GM12878 (cell line): Measurements from ENCODE around the gene ANKRD17. TPM values are rescaled to one million over a fixed set of nuclear protein-coding genes. Genes with fewer than 3 reads are reported as not detected.

Source experiments
- BCLAF1 ChIP-seq: fragments of 450-650 bp; IDR thresholded peaks from 2 replicates; pipeline ENCODE4 v1.6.1; 2017; ENCODE audit warnings: antibody characterized with exemption, mild to moderate bottlenecking, moderate library complexity
- ESRRA ChIP-seq: IDR thresholded peaks from 2 replicates; pipeline ENCODE4 v1.6.1; 2012; ENCODE audit warnings: mild to moderate bottlenecking, low read length, improper control_type of control experiment
- ETV6 ChIP-seq, 2 experiments: fragments of 450-650 bp in 1 of 2; IDR thresholded peaks in 1 of 2; conservative IDR thresholded peaks in 1 of 2; 2 replicates each; pipeline ENCODE4 v1.6.1; 2014; ENCODE audit warnings: antibody characterized with exemption in 1 of 2, borderline replicate concordance in 1 of 2, low read depth in 1 of 2, mild to moderate bottlenecking in 1 of 2, moderate library complexity in 1 of 2
- IKZF1 ChIP-seq: fragments of 450-650 bp; conservative IDR thresholded peaks from 2 replicates; pipeline ENCODE4 v1.6.1; 2017; ENCODE audit warnings: antibody characterized with exemption, mild to moderate bottlenecking
- IRF4 ChIP-seq: IDR thresholded peaks from 2 replicates; pipeline ENCODE4 v1.6.1; 2011; ENCODE audit warnings: low read depth, low read length
- JUND ChIP-seq: IDR thresholded peaks from 2 replicates; pipeline ENCODE4 v1.6.1; 2012; ENCODE audit warnings: low read depth, mild to moderate bottlenecking, low read length, improper control_type of control experiment, moderate library complexity
- NR2C2 ChIP-seq: IDR thresholded peaks from 2 replicates; pipeline ENCODE4 v1.6.1; 2011; ENCODE audit warnings: borderline replicate concordance, low read depth; ENCODE audit not compliant: control insufficient read depth, insufficient read length
- REST ChIP-seq: IDR thresholded peaks from 2 replicates; pipeline ENCODE4 v1.6.1; 2012; ENCODE audit warnings: mild to moderate bottlenecking, low read depth, low read length
- ZBTB11 ChIP-seq: fragments of 450-650 bp; formaldehyde crosslinking; IDR thresholded peaks from 2 replicates; pipeline ENCODE4 v1.5.0; 2022; ENCODE audit warnings: mild to moderate bottlenecking, missing genetic modification characterization
- ZBTB40 ChIP-seq: fragments of 450-650 bp; IDR thresholded peaks from 2 replicates; pipeline ENCODE4 v1.6.1; 2016; ENCODE audit warnings: mild to moderate bottlenecking, moderate library complexity, borderline replicate concordance
- polyA plus RNA-seq, 11 experiments: library from polyadenylated mRNA; depleted of rRNA in 4 of 11; unstranded in 6 of 11; stranded (reverse) in 5 of 11; fragments of >200 nt; fragmentation: Nextera tagmentation in 4 of 11; fragmentation: Illumina TruSeq in 1 of 11; extraction: Ambion mirVana in 4 of 11; extraction: Trizol in 1 of 11; gene quantifications; 1 replicate in 1 of 11; 2 replicates in 10 of 11; pipeline versions ENCODE4 v1.2.1 to v1.2.3, GENCODE V29; 2011 to 2016; ENCODE audit warnings: inconsistent platforms in 2 of 11, missing spikeins in 2 of 11, low read depth in 1 of 11
- total RNA-seq, 4 experiments: library from RNA; depleted of rRNA in 3 of 4; stranded (reverse); fragments of >200 nt in 3 of 4; fragmentation: Illumina TruSeq in 1 of 4; extraction: Trizol in 1 of 4; gene quantifications; 2 replicates each; pipeline versions ENCODE4 v1.2.1 to v1.2.3, GENCODE V29; 2013 to 2021

Gene ANKRD17
- total and polyA plus RNA-seq, 10 of the 15 experiments (the other 5 are each of a cell fraction or from before 2014, with no cell fraction given) = 11.7 to 46.5 (median 32.6) TPM

- TF ChIP-seq ZBTB11 (CRISPR knock-in tag) (no peak), IKZF1 (no peak), ESRRA (no peak), ZBTB40 (peak; percentile 78; the same call in 1 of the 2 replicates), BCLAF1 (peak; percentile 83), REST (no peak), ETV6 (conservative IDR thresholded peaks at IDR 0.05 in 1 of 2, IDR thresholded peaks at IDR 0.05 in 1 of 2; ENCODE audit: borderline replicate concordance in 1 of 2, low read depth in 1 of 2) (no peak), NR2C2 (no peak), IRF4 (0 out of 2 replicates have a peak, but pooled peaks have one; percentile 15), JUND (peak; percentile 97)
These were observed 35.9 kb downstream of the ANKRD17 start (continued) for GRCh38 chr4:73222466-73223257.
